Heart left ventricle (tissue), 13 donors: ENCODE results near the gene HDAC4.

Experiments used
- CTCF ChIP-seq, 12 donors: fragments of 200-600 bp; sonication (generic) in 4 of 12; IDR thresholded peaks; one replicate each; pipeline versions ENCODE4 v1.5.0 to v1.8.0; 2018 to 2022; ENCODE audit warnings: antibody characterized with exemption in 12 of 12, mild to moderate bottlenecking in 5 of 12
- POLR2A ChIP-seq, 2 donors: fragments of 450-650 bp; IDR thresholded peaks; one replicate each; pipeline ENCODE4 v1.6.1; 2017; ENCODE audit warnings: antibody characterized with exemption in 2 of 2, mild to moderate bottlenecking in 2 of 2, moderate library complexity in 2 of 2
- donor health status: ischemic (EF 13 %, LVEDD 7.1; RV severe dilation, severe dysfunction).
- donor health status: DM: no; HTN: yes; CAD: no.
- donor health status: DM: no; HTN: no; CAD: no.
- donor health status: ischemic (EF 25% LVEDD 6.9; RV normal size, moderate dysfunction).
- donor health status: ischemic (EF 25% LVEDD 5.7; RV mildly dilated, moderate dysfunction).
- donor health status: ischemic (EF 35%, LVEDD 5.7; RV mildly dilated, moderate dysfunction).
- donor health status: nonischemic (EF 11% LVEDD 7.7; RV severe dilation, severe dysfunction).
- donor health status: DM: yes; HTN: yes; CAD: no.
- donor health status: PGD.
- donor health status: ischemic (EF 29% LVEDD 5.4; RV normal size, mild dysfunction).
- donor health status: nonischemic (EF 23%, LVEDD 6.1; RV moderate dilation, normal function).

GRCh38 chr2:239012228-239012627 lies 388.6 kb downstream of the HDAC4 start:
- TF ChIP-seq CTCF (IDR thresholded peaks at IDR 0.05) = no peak
- TF ChIP-seq POLR2A (IDR thresholded peaks at IDR 0.05) = no peak
